Measurements from ENCODE around the gene CCBE1. TPM values are rescaled to one million over a fixed set of nuclear protein-coding genes. Genes with fewer than 3 reads are reported as not detected.

Gene CCBE1
- total and polyA plus RNA-seq, 9 of the 15 experiments (the other 6 are each of a cell fraction or from before 2014, with no cell fraction given), result 0.20 TPM; not detected in 8

DNA sequence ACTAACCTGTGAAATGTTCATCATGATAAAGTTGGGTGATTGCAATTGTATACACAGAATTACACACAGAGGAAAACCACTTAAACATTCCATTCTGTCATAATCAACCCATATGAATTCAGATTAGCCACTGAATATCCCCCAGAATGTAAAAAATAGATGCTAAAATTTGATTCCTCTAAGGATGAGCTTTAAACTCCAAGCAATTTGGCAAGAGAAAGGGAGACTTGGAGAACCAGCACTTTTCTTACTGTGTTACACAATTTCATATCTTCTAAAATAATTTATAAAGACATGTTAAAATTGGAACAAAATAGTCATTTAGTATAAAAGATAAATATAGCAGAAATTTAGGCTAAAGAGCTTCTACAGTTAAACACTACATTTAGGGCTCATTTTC lies 191.9 kb downstream of the CCBE1 start:
- in situ Hi-C loops (cut with MboI), result no loop called here
- DNase-seq (ENCODE audit: extremely low read depth in 1 of 4, low spot score in 3 of 4), result no peak
- no peaks in the 10 kb centered on the region for H3K9me1 ChIP-seq (ENCODE audit: control insufficient read depth, insufficient read depth, low read length)
- no peaks in the 10 kb centered on the region for H3K79me2 ChIP-seq (ENCODE audit: control insufficient read depth, insufficient read depth, low read length)
- no peaks in the 10 kb centered on the region for H4K20me1 ChIP-seq (replicated peaks; ENCODE audit: control insufficient read depth, insufficient read depth, low read length)
- no peak overlapping the region for H3K9ac ChIP-seq (ENCODE audit: insufficient read depth in 1 of 2, low read depth in 2 of 2, low read length in 2 of 2)
- POLR2A ChIA-PET, result no interaction called here
- no peak for ATAC-seq
- peaks cover 0 to 8% of the 10 kb centered on the region in 2 experiments; a peak in 2 of 5 replicates for H3K27me3 ChIP-seq (ENCODE audit: control insufficient read depth in 2 of 2, insufficient read depth in 2 of 2, low read length in 2 of 2)
- intact Hi-C loops (cut with micrococcal nuclease), result no loop called here
- H3K9me3 ChIP-seq (replicated peaks; ENCODE audit: control insufficient read depth, insufficient read depth, low read depth, low read length), result no peaks in the 10 kb centered on the region
- CTCF ChIA-PET (ENCODE audit: low intra/inter-chr PET ratio), result no interaction called here
- no peaks in the 10 kb centered on the region for H3K36me3 ChIP-seq (ENCODE audit: control insufficient read depth, insufficient read depth, low read length)
- no peak overlapping the region for H3K4me2 ChIP-seq (ENCODE audit: insufficient read depth, low read length)
- BruUV-seq (replicated peaks), result no TSS peak
- no peak overlapping the region for H3K27ac ChIP-seq (ENCODE audit: extremely low read depth, low read depth, low read length)
- H3K4me3 ChIP-seq, result no peak overlapping the region
- FAIRE-seq, result no peak
- H3K4me1 ChIP-seq (replicated peaks in 1 of 2; ENCODE audit: control insufficient read depth in 2 of 2, insufficient read depth in 2 of 2, low read length in 2 of 2), result no peaks in the 10 kb centered on the region
- no peak overlapping the region for H2AFZ ChIP-seq (ENCODE audit: low read depth, low read length)
- TF ChIP-seq ZNF175 (CRISPR knock-in tag; IDR thresholded peaks at IDR 0.05; ENCODE audit: low read depth), result no peak
- no peak for TF ChIP-seq ATF7 (IDR thresholded peaks at IDR 0.05)
- TF ChIP-seq ZNF124 (CRISPR knock-in tag; IDR thresholded peaks at IDR 0.05), result no peak
- TF ChIP-seq, protein P1, sequence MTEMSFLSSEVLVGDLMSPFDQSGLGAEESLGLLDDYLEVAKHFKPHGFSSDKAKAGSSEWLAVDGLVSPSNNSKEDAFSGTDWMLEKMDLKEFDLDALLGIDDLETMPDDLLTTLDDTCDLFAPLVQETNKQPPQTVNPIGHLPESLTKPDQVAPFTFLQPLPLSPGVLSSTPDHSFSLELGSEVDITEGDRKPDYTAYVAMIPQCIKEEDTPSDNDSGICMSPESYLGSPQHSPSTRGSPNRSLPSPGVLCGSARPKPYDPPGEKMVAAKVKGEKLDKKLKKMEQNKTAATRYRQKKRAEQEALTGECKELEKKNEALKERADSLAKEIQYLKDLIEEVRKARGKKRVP (CRISPR knock-in tag; IDR thresholded peaks at IDR 0.05), result no peak
- TF ChIP-seq POLR2G (IDR thresholded peaks at IDR 0.05; ENCODE audit: low read depth, low read length), result no peak
- TF ChIP-seq, protein P2, sequence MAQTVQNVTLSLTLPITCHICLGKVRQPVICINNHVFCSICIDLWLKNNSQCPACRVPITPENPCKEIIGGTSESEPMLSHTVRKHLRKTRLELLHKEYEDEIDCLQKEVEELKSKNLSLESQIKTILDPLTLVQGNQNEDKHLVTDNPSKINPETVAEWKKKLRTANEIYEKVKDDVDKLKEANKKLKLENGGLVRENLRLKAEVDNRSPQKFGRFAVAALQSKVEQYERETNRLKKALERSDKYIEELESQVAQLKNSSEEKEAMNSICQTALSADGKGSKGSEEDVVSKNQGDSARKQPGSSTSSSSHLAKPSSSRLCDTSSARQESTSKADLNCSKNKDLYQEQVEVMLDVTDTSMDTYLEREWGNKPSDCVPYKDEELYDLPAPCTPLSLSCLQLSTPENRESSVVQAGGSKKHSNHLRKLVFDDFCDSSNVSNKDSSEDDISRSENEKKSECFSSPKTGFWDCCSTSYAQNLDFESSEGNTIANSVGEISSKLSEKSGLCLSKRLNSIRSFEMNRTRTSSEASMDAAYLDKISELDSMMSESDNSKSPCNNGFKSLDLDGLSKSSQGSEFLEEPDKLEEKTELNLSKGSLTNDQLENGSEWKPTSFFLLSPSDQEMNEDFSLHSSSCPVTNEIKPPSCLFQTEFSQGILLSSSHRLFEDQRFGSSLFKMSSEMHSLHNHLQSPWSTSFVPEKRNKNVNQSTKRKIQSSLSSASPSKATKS (CRISPR knock-in tag; IDR thresholded peaks at IDR 0.05), result no peak
- TF ChIP-seq ZNF384 (IDR thresholded peaks at IDR 0.05; ENCODE audit: low read depth, low read length), result no peak
- TF ChIP-seq MTA3 (IDR thresholded peaks at IDR 0.05; ENCODE audit: borderline replicate concordance), result no peak
- TF ChIP-seq RHOXF2B (CRISPR knock-in tag; conservative IDR thresholded peaks at IDR 0.05), result no peak
- TF ChIP-seq ZNF224 (CRISPR knock-in tag; IDR thresholded peaks at IDR 0.05), result no peak
- TF ChIP-seq ZSCAN29 (IDR thresholded peaks at IDR 0.05), result no peak
- no peak for TF ChIP-seq NCOA1 (IDR thresholded peaks at IDR 0.05; ENCODE audit: low read depth)
- no peak for TF ChIP-seq POLR2H (tag; IDR thresholded peaks at IDR 0.05; ENCODE audit: low read depth)
- TF ChIP-seq AFF4 (CRISPR knock-in tag; IDR thresholded peaks at IDR 0.05), result no peak
